PC-9 (cell line): ENCODE results near the gene ADPGK.

Source experiments
- EZH2 ChIP-seq: fragments of 200-600 bp; sonication (generic); IDR thresholded peaks from 2 replicates; pipeline ENCODE4 v1.8.0; 2017; ENCODE audit warnings: antibody characterized with exemption, low read depth
- TF ChIP-seq, protein P1 (sequence below): fragments of 200-600 bp; sonication (generic); conservative IDR thresholded peaks from 2 replicates; pipeline ENCODE4 v1.6.1; 2017; ENCODE audit warnings: mixed run types, antibody characterized with exemption, mild to moderate bottlenecking, moderate library complexity

DNA sequence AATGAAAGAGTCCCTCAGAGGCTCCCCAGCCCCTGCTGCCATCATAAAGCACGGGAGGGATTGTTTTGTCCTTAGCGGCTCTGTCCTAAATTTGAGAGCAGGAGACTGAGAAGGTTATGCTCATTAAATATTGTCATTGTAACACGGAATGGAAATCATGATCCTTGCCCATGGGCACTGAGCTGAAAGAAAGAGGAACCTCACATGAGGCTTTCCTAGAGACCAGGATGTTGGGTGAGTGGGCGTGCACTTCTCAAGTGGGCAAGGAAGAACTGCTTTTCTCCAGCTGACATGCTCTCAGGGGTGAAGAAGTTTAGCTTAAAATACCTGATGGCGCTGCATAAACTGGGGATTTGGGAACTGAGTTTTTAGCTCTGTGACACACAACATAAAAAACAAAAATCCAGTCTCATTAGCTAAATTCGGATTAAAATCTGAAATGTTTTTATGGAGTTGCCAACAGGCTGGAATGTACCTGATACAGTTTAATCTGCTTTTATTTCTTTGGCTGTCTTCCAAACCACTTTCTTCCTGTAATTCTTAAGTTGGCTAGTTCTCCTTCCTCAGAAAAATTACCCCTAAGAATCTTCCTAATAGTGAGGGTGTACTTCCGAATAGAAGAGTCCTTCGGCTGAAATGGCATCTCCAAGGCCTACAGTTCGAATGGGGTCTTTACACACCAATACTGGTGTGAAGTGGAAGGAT lies 31.7 kb downstream of the ADPGK start:
- TF ChIP-seq, protein P1, sequence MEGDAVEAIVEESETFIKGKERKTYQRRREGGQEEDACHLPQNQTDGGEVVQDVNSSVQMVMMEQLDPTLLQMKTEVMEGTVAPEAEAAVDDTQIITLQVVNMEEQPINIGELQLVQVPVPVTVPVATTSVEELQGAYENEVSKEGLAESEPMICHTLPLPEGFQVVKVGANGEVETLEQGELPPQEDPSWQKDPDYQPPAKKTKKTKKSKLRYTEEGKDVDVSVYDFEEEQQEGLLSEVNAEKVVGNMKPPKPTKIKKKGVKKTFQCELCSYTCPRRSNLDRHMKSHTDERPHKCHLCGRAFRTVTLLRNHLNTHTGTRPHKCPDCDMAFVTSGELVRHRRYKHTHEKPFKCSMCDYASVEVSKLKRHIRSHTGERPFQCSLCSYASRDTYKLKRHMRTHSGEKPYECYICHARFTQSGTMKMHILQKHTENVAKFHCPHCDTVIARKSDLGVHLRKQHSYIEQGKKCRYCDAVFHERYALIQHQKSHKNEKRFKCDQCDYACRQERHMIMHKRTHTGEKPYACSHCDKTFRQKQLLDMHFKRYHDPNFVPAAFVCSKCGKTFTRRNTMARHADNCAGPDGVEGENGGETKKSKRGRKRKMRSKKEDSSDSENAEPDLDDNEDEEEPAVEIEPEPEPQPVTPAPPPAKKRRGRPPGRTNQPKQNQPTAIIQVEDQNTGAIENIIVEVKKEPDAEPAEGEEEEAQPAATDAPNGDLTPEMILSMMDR, result no peak
- TF ChIP-seq EZH2, result no peak
